Activated T-cell treated with anti-CD3 and anti-CD28 coated beads for 1 hour (primary cell): ENCODE results near the gene VAV3.

Experiments
- DNase-seq: peaks from one replicate; pipeline ENCODE4 v3.0.0-alpha.2; 2020; ENCODE audit warnings: low read depth

The VAV3 gene

DNA sequence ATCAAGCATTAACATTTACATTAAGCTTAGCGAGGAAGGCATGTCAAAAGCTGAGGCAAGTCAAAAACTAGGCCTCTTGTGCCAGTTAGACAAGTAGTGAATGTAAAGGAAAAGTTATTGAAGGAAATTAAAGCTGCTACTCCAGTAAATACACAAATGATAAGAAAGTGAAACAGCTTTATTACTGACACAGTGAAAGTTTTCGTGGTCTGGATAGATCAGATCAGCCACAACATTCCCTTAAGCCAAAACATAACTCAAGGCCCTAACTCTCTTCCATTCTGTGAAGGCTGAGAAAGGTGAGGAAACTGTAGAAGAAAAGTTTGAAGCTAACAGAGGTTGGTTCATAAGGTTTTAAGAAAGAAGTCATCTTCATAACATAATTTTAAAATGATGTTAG is 131.9 kb downstream of the VAV3 start:
- DNase-seq: no peak

- no peak for DNase-seq
Measured at GRCh38 chr1:107831921-107832320, 133.1 kb downstream of the VAV3 start.

DNA sequence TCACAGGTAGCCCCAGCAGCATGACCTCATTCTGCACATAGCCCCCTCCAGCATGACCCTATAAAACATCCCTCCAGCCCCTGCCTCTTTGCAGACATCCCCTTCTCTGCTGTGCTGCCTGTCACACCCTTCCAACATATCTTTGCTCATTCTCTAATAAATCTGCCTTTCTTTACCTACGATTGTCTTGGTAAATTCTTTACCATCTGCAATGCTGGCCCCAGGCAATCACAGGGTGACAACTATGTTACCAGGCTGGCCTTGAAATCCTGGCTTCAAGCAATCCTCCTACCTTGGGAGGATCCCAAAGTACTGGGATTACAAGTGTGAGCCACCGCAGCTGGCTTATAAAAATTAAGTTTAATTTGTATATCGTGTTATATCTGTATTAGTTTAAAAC is 134.5 kb downstream of the VAV3 start:
- no peak for DNase-seq

DNA sequence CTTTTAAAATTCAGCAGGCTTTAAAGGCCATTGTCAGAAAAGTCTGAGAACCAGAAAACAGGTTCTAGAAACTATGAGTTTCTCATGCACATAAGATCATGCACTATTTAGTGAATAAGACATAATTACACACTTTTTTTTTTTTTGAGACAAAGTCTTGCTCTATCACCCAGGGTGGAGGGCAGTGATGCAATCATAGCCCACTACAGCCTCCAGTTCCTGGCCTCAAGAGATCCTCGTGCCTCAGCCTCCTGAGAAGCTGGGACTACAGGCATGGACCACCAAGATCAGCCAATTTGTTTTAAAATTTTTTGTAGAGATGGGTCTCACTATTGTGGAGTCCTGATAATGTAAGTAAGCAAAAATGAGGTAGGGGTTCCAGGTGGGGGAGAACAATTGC is 134.9 kb downstream of the VAV3 start:
- DNase-seq: no peak

DNA sequence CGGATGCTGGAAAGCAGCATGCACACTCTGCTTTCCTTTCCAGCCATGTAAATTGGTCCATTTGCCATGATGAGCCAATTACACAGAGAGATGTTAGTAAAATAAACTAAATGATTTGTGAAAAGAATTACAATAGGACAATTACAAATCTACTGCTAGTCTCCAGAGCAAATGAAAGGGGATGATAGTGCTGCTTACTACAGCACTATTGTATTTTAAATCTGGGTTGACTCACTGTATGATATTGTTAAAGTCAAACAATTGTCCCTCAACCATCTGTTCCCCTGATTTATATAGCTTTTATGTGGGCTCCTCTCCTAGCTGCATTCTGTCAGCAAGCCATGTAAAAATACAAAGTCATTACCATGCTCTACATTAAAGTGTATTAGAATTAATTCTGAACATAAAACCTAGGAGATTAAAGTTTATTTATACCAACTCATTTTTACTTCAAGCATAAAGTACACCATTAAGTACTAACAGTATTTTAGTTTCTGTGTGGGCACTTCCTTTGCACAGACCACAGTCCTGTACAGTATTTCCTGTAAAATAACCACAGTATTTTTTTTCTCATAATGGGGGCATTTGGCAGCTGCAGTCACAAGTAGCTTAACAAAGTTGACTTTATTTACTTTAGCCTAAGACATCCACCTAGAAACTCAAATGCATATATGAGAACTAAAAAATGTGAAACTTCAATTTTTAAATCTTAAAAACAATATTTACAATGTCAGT is 135.8 kb downstream of the VAV3 start:
- DNase-seq: no peak

DNA sequence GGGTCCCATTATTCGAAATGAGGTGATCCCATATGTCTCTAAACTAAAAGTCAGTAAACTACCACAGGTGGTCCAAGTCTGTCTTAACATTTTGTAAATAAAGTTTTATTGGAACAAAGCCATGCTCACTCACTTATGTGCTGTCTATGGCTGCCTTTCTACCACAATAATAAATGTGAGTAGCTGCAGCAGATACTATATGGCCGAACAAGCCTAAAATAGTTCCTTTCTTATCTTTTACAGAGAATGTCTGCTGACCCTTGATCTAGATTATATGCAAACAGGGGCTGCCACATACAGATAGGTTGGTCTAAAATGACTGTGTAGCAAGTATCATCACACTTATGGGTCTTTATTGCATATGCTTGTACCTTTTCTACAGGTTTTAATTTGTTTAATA is 140.0 kb downstream of the VAV3 start:
- DNase-seq: no peak

DNA sequence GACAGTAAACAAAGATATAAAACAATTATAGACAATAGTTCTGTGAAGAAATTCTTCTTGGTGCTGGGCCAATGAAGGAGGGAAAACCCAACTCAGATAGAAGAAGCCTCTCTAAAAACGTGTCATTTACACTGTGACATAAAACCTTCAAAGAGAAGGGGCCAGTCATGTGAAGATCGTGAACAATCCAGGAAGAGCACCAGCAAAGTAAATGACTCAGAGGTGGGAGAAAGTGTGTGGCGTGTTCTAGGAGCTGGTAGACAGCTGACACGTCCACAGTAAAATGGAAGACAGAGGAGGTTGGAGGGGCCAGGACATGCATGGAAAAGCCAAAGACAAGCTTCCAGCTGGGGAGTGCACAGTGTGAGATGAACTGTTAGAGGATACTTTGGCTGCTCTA is 143.6 kb downstream of the VAV3 start:
- DNase-seq: no peak

DNA sequence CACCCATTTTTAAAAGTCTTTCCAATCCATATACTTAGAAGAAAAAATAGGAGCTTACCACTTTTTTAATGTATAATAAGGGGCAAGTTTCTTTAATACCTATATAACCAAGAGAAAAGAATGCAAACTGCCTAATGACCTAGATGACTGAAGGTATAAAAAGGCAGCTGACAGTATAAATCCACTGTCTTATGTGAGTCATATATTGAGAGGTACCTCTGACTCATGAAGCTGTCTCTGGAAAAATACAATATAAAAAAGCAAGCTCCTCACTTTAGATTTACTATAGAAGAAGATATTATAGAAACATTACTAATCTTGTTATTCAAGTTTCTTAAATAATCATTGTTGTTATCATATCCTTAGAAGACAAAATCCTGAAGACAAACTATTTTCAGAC is 144.2 kb downstream of the VAV3 start:
- DNase-seq: no peak

GRCh38 chr1:107817935-107818334 is 147.0 kb downstream of the VAV3 start:
- DNase-seq: no peak

DNA sequence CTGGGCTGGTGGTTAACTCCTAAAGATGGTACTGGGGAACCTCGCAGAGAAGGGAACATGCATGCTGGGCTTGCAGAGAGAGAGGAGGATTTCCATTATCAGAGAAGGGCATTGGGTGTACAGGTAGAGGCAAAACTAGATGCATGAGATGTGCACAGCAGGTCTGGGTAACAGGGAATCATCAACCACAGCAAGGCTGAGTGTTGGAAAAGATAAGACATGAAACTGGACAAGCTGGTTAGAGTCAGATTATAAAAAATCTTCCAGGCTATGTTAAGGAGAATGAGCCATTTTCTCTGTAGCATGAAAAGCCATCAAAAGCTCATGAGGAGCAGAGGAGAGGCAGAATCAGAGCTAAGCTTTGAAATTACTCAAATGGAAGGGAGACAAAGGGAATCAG is 147.8 kb downstream of the VAV3 start:
- no peak for DNase-seq

DNA sequence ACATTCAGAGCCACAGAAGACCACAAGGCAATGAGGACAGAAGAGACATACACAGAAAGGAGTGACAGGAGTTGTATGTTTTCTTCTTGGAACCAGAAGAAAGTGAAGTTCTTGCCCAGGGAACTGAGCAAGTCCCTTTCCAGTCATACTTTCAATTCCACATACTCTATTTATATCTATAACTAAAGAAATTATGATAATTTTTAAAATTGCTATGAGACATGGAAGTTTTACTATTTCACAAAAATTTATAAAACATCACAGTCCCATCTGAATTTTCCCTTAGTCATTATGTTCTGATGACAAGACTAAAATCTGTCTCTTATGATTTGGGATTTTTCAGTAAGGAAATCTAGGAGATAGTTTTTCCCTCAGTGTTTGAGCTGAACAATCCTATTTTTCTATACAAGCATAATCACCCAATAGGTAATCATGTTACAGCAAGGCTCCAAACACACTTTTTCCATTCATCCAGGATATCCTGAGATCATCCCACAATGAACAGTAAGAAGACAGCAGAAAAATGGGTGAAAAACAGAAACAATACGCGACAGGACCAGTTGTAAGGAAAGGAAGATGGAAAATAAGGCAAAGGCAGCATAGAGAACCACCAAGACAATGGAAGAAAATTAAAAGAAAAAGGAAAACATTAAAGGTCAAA is 154.6 kb downstream of the VAV3 start:
- no peak for DNase-seq

DNA sequence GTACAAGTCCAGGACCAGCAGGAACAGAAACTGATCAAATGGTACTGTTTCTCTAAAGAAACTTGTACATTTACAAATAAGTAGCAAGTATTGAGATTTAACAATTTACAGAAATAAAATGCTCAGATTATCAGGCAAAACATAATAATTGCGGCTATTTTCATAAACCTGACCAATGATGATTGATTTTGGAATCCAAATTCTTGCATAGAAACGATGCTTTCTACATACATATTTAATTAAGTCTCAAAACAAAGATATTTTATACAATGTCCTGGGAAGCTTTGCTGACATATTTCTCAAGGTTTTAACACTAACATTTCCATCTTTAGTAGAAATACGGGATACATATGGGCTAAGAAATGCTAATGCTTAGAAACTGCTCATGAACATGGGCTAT is 157.1 kb downstream of the VAV3 start:
- no peak for DNase-seq

GRCh38 chr1:107807405-107807804 is 157.6 kb downstream of the VAV3 start:
- DNase-seq: no peak

DNA sequence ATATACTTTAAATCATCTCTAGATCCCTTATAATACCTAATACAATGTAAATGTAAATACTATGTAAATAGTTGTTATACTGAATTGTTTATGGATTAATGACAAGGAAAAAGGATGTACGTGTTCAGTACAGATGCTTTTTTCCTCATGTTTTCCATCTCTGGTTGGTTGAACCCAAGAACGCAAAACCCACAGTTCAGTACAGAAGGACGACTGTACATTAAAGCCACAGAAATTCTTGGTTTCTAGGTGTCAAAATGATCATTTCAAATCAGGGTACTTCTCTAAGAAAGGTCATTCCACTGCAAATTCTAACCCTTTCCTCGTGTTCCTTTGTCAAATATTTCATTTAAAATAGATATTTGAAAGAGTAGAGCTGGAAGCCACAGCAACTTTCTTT is 158.1 kb downstream of the VAV3 start:
- no peak for DNase-seq

- DNase-seq: no peak
Measured at GRCh38 chr1:107804741-107805140, 160.2 kb downstream of the VAV3 start.

- DNase-seq: no peak
Measured at GRCh38 chr1:107804134-107804533, 160.8 kb downstream of the VAV3 start.

DNA sequence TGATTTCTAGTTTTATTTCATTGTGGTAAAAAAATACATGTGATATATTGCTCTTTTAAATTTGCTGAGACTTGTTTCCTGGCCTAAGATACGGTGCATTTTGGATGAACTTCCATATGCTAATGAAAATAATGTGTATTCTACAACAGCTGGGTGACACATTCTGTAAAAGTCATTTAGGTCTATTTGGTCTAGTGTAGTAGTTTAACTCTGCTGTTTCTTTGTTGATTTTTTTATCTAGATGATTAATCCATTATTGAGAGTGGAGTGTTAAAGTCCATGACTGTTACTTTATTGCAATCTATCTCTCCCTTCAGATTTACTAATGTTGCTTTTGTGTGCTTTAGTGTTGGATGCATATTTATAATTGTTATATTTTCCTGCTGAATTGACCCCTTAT is 161.4 kb downstream of the VAV3 start:
- DNase-seq: no peak

DNA sequence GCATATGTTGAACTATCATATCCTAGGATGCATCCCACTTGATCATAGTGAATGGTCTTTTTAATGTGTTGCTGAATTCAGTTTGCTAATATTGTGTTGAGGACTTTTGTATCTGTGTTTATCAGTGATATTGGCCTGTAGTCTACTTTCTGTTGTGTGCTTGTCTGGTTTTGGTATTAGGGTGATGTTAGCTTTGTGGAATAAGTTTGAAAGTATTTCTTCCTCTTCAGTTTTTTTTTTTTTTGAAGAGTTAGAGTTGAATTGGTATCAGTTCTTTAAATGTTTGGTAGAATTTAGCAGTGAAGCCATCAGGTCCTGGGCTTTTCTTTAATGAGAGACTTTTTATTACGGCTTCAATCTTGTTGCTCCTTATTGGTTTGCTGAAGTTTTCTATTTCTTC is 162.3 kb downstream of the VAV3 start:
- DNase-seq: no peak

- DNase-seq: no peak
Measured at GRCh38 chr1:107795994-107796393, 169.0 kb downstream of the VAV3 start.

GRCh38 chr1:107795441-107795840 is 169.5 kb downstream of the VAV3 start:
- no peak for DNase-seq

DNA sequence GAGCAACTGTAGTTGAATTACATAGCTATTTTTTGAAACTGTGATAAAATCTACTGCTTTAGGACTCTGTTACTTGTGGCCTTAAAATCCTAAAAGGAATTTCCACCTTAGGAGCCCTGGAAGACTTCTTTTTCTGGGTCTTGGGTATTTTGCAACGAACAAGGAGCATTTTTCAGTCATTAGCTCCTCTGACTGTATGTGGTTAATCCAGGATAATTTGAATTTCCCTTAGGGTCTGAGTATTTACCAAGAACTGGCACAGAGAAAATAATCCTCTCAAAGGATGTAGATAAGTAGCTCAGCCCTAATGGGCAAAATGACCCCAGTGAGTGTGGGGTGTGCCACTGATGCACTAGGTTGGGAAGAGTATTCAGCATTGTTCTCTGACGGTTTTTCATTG is 170.4 kb downstream of the VAV3 start:
- DNase-seq: no peak

GRCh38 chr1:107793896-107794453 is 171.0 kb downstream of the VAV3 start:
- no peak for DNase-seq

DNA sequence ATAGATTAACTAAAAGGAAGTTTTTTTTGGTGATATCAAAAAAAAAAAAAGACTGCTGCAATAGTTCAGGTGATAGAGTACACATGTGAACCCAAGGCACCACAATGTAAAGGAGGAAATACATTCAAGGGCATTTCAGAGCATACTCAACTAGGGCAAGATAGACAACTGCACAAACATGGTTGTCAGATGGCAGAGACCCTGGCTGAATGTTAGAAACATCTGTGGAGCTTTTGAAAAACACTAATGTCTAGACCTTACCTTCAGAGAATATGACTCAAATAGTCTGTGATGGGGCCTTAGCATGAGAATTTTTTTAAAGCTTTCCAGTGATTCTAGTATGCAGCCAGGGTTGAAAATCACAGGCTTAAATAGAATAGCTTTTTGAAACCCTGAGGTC is 173.6 kb downstream of the VAV3 start:
- DNase-seq: no peak
